GM23338 (cell line): Measurements from ENCODE around the gene MTHFD2. TPM values are rescaled to one million over a fixed set of nuclear protein-coding genes. Genes with fewer than 3 reads are reported as not detected.

Source experiments
- ATAC-seq: fragments of 200-7000 bp; cut with Tn5 transposase; 3 replicates; pipeline ENCODE4 v1.9.1; 2020
- DNase-seq: peaks from one replicate; pipeline ENCODE4 v3.0.0-alpha.2; 2015; ENCODE audit warnings: low spot score
- H2AFZ ChIP-seq: fragments of 200-600 bp; sonication (generic); 2 replicates; pipeline ENCODE4 v1.8.0; 2016; ENCODE audit warnings: antibody characterized with exemption, mild to moderate bottlenecking, moderate library complexity
- H3F3A ChIP-seq: fragments of 200-600 bp; sonication (generic); replicated peaks from 2 replicates; pipeline ENCODE4 v1.8.0; 2017; ENCODE audit warnings: antibody characterized with exemption, mixed run types, low read depth
- H3K27ac ChIP-seq: fragments of 200-600 bp; sonication (generic); 2 replicates; pipeline ENCODE4 v1.6.1; 2016; ENCODE audit warnings: low read depth
- H3K27me3 ChIP-seq: fragments of 200-600 bp; sonication (generic); 2 replicates; pipeline ENCODE4 v1.8.0; 2016; ENCODE audit warnings: mild to moderate bottlenecking, mixed run types, moderate library complexity; ENCODE audit not compliant: insufficient read depth
- H3K36me3 ChIP-seq: fragments of 200-600 bp; sonication (generic); 2 replicates; pipeline ENCODE4 v1.8.0; 2016; ENCODE audit warnings: mild to moderate bottlenecking; ENCODE audit not compliant: insufficient read depth
- H3K4me1 ChIP-seq: fragments of 200-600 bp; sonication (generic); 2 replicates; pipeline ENCODE4 v1.8.0; 2016; ENCODE audit warnings: mild to moderate bottlenecking, moderate library complexity; ENCODE audit not compliant: insufficient read depth
- H3K4me2 ChIP-seq: fragments of 200-600 bp; sonication (generic); 2 replicates; pipeline ENCODE4 v1.7.1; 2017; ENCODE audit warnings: mixed run types
- H3K4me3 ChIP-seq: fragments of 200-600 bp; sonication (generic); 2 replicates; pipeline ENCODE4 v1.6.1; 2016; ENCODE audit warnings: mixed run types
- H3K79me2 ChIP-seq: fragments of 200-600 bp; sonication (generic); replicated peaks from 2 replicates; pipeline ENCODE4 v1.8.0; 2017; ENCODE audit warnings: mild to moderate bottlenecking; ENCODE audit not compliant: insufficient read depth
- H3K9me2 ChIP-seq: fragments of 200-600 bp; sonication (generic); 2 replicates; pipeline ENCODE4 v1.8.0; 2017; ENCODE audit not compliant: insufficient read depth
- H4K20me1 ChIP-seq: fragments of 200-600 bp; sonication (generic); replicated peaks from 2 replicates; pipeline ENCODE4 v1.8.0; 2017; ENCODE audit warnings: mild to moderate bottlenecking; ENCODE audit not compliant: insufficient read depth
- H3K27ac Mint-ChIP-seq: 2 replicates; pipeline ENCODE4 v1.8.0; 2020; ENCODE audit warnings: inconsistent platforms, mild to moderate bottlenecking, moderate library complexity, mixed read lengths
- H3K27me3 Mint-ChIP-seq: 3 replicates; pipeline ENCODE4 v1.8.0; 2022; ENCODE audit warnings: low read depth, mild to moderate bottlenecking, moderate library complexity, mixed read lengths, inconsistent platforms; ENCODE audit not compliant: insufficient read depth, poor library complexity
- H3K36me3 Mint-ChIP-seq: 3 replicates; pipeline ENCODE4 v1.8.0; 2021; ENCODE audit warnings: low read depth, mild to moderate bottlenecking, inconsistent platforms, moderate library complexity, mixed read lengths
- H3K4me1 Mint-ChIP-seq: 3 replicates; pipeline ENCODE4 v1.8.0; 2020; ENCODE audit warnings: mild to moderate bottlenecking, inconsistent platforms, mixed read lengths
- H3K4me3 Mint-ChIP-seq: 3 replicates; pipeline ENCODE4 v1.8.0; 2021; ENCODE audit warnings: moderate library complexity, mild to moderate bottlenecking, inconsistent platforms, mixed read lengths
- H3K9me3 Mint-ChIP-seq: 3 replicates; pipeline ENCODE4 v1.8.0; 2020; ENCODE audit warnings: moderate library complexity, mild to moderate bottlenecking, inconsistent platforms, mixed read lengths
- CREB1 ChIP-seq: fragments of 250-450 bp; sonication (Bioruptor Pico); IDR thresholded peaks from 2 replicates; pipeline ENCODE4 v1.5.0; 2020; ENCODE audit warnings: low read depth, mild to moderate bottlenecking, moderate library complexity
- ETS1 ChIP-seq: IDR thresholded peaks from 2 replicates; pipeline ENCODE4 v1.6.1; 2016; ENCODE audit warnings: antibody characterized with exemption
- JUNB ChIP-seq: IDR thresholded peaks from one replicate; pipeline ENCODE4 v1.6.1; 2016; ENCODE audit warnings: antibody characterized with exemption; ENCODE audit not compliant: unreplicated experiment
- POLR2AphosphoS5 ChIP-seq: IDR thresholded peaks from 2 replicates; pipeline ENCODE4 v1.6.1; 2016; ENCODE audit warnings: antibody characterized with exemption, low read depth
- STAT1 ChIP-seq: IDR thresholded peaks from one replicate; pipeline ENCODE4 v1.6.1; 2016; ENCODE audit warnings: antibody characterized with exemption; ENCODE audit not compliant: unreplicated experiment
- ZNF114 ChIP-seq: fragments of 250-450 bp; sonication (Bioruptor Pico); IDR thresholded peaks from 2 replicates; pipeline ENCODE4 v1.5.0; 2020; ENCODE audit warnings: mild to moderate bottlenecking, moderate library complexity
- ZNF331 ChIP-seq: fragments of 250-450 bp; sonication (Bioruptor Pico); IDR thresholded peaks from 2 replicates; pipeline ENCODE4 v1.5.0; 2020; ENCODE audit warnings: low read depth, mild to moderate bottlenecking, moderate library complexity
- polyA plus RNA-seq: library from polyadenylated mRNA; unstranded; fragments of >200 nt; fragmentation: Nextera tagmentation; extraction: Ambion mirVana; gene quantifications from 2 replicates; pipeline ENCODE4 v1.2.1, GENCODE V29; 2016
- total RNA-seq: library from RNA; depleted of rRNA; stranded (reverse); fragments of >200 nt; shearing (Covaris generic); gene quantifications from 2 replicates; pipeline ENCODE4 v1.2.3, GENCODE V29; 2014
- TF ChIP-seq, protein P1 (sequence below): fragments of 250-450 bp; sonication (Bioruptor Pico); IDR thresholded peaks from 2 replicates; pipeline ENCODE4 v1.5.0; 2020; ENCODE audit warnings: mild to moderate bottlenecking, moderate library complexity

MTHFD2 gene
- total and polyA plus RNA-seq, 2 experiments from 2014 or later, result 279 to 281 TPM

- TF ChIP-seq, protein P1, sequence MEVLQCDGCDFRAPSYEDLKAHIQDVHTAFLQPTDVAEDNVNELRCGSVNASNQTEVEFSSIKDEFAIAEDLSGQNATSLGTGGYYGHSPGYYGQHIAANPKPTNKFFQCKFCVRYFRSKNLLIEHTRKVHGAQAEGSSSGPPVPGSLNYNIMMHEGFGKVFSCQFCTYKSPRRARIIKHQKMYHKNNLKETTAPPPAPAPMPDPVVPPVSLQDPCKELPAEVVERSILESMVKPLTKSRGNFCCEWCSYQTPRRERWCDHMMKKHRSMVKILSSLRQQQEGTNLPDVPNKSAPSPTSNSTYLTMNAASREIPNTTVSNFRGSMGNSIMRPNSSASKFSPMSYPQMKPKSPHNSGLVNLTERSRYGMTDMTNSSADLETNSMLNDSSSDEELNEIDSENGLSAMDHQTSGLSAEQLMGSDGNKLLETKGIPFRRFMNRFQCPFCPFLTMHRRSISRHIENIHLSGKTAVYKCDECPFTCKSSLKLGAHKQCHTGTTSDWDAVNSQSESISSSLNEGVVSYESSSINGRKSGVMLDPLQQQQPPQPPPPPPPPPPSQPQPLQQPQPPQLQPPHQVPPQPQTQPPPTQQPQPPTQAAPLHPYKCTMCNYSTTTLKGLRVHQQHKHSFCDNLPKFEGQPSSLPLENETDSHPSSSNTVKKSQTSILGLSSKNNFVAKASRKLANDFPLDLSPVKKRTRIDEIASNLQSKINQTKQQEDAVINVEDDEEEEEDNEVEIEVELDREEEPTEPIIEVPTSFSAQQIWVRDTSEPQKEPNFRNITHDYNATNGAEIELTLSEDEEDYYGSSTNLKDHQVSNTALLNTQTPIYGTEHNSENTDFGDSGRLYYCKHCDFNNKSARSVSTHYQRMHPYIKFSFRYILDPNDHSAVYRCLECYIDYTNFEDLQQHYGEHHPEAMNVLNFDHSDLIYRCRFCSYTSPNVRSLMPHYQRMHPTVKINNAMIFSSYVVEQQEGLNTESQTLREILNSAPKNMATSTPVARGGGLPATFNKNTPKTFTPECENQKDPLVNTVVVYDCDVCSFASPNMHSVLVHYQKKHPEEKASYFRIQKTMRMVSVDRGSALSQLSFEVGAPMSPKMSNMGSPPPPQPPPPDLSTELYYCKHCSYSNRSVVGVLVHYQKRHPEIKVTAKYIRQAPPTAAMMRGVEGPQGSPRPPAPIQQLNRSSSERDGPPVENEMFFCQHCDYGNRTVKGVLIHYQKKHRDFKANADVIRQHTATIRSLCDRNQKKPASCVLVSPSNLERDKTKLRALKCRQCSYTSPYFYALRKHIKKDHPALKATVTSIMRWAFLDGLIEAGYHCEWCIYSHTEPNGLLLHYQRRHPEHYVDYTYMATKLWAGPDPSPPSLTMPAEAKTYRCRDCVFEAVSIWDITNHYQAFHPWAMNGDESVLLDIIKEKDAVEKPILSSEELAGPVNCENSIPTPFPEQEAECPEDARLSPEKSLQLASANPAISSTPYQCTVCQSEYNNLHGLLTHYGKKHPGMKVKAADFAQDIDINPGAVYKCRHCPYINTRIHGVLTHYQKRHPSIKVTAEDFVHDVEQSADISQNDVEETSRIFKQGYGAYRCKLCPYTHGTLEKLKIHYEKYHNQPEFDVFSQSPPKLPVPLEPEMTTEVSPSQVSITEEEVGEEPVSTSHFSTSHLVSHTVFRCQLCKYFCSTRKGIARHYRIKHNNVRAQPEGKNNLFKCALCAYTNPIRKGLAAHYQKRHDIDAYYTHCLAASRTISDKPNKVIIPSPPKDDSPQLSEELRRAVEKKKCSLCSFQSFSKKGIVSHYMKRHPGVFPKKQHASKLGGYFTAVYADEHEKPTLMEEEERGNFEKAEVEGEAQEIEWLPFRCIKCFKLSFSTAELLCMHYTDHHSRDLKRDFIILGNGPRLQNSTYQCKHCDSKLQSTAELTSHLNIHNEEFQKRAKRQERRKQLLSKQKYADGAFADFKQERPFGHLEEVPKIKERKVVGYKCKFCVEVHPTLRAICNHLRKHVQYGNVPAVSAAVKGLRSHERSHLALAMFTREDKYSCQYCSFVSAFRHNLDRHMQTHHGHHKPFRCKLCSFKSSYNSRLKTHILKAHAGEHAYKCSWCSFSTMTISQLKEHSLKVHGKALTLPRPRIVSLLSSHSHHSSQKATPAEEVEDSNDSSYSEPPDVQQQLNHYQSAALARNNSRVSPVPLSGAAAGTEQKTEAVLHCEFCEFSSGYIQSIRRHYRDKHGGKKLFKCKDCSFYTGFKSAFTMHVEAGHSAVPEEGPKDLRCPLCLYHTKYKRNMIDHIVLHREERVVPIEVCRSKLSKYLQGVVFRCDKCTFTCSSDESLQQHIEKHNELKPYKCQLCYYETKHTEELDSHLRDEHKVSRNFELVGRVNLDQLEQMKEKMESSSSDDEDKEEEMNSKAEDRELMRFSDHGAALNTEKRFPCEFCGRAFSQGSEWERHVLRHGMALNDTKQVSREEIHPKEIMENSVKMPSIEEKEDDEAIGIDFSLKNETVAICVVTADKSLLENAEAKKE (CRISPR knock-in tag), result no peak
- TF ChIP-seq POLR2AphosphoS5 (no peak), ZNF114 (CRISPR knock-in tag) (no peak), ETS1 (no peak), ZNF331 (CRISPR knock-in tag) (no peak), JUNB (no peak), STAT1 (no peak)
These were observed 35.2 kb downstream of the MTHFD2 start (continued) for GRCh38 chr2:74233648-74234047.

- Histone ChIP-seq H3K79me2 (no peaks in the 10 kb centered on the region), H3K4me3 (no peak overlapping the region), H3K27me3 (no peaks in the 10 kb centered on the region), H3F3A (no peaks in the 10 kb centered on the region), H3K27ac (no peak overlapping the region), H3K36me3 (no peaks in the 10 kb centered on the region), H3K4me1 (no peaks in the 10 kb centered on the region), H3K9me2 (no peaks in the 10 kb centered on the region), H3K4me2 (no peak overlapping the region), H2AFZ (no peak overlapping the region), H4K20me1 (no peaks in the 10 kb centered on the region)
- H3K4me1 Mint-ChIP-seq, result peaks cover 5% of the 10 kb centered on the region; the same call in 1 of the 3 replicates
- H3K9me3 Mint-ChIP-seq, result no peaks in the 10 kb centered on the region
- ATAC-seq (no peak), DNase-seq (no peak)
- no peak overlapping the region for H3K27ac Mint-ChIP-seq
- TF ChIP-seq CREB1, result no peak
- no peaks in the 10 kb centered on the region for H3K27me3 Mint-ChIP-seq
- H3K36me3 Mint-ChIP-seq, result no peaks in the 10 kb centered on the region
- no peak overlapping the region for H3K4me3 Mint-ChIP-seq
These were observed 36.6 kb downstream of the MTHFD2 start for GRCh38 chr2:74235041-74235440.
